EH (cell line): Measurements from ENCODE around the gene PPP2R2C.

ENCODE experiments used
- DNase-seq: peaks from one replicate; pipeline ENCODE4 v3.0.0-alpha.2; 2015; ENCODE audit warnings: low read depth

PPP2R2C gene

DNA sequence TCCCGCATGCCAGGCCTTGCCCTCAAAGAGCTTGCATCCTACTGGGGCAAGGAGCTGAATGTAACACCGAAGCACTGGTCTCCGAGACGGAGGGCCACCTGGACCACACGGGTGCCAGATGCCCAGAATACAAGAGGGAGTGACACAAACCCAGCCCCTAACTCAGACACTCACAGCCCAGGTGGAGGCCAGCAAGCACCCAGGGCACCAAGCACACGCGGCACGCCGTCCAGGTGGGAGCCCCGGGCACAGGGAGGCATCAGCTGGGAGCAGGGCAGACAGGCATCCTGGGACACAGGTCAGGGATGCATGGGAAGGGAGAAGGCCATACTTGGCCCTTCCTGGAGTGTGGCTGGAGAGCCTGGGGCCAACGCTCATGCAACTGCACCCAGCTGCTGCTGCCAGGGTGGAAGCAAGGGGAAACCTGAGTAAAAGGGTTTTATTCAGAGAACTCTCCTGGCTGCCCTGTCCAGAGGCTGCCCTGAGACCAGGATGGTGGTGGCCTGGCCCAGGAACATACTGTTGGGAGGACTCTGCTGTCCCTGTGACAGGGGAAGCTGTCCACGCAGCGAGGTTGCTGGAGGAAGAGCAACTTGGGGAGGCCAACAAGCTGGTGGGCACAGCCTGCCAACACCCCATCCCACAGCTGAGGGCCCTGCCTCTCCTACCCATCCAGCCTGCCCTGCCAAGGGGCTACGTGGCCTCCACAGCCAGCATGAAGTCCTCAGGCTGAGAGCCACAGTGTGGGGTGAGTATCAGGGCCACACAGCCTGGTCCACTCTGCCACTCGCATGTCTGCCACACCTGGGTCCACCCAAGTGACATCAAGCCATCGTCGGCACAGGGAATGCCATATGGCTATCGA lies 22.2 kb upstream of the PPP2R2C start:
- DNase-seq, result no peak

DNA sequence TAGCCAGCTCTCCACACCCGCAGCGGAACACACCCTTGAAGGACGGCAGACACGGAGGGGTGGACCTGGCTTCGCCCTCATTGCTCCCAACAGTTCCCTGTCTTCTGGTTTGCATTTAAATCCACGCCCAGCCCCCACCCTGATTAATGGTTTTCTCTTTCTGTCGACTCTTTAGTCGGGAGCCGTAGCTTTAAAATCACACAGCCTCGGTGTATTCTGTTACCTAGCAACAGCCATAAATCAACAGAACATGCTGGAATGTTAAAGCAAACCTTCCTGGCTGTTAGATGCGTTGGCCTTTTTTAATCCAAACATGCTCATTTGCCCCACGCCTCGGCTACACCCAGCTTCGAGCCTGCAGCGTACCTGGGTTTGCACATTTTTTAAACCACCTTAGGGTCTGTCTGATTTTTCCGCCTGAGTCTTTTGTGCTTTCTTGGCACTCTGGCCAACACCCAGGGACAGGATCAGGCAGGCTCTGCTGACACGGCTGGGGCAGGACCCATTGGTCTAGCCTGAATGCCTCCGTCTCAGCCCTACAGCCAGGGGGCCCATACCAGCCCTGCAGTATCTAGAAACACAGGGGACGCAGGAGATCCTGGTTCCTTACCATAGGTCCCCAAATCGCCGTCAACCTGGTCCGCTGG lies 21.4 kb upstream of the PPP2R2C start:
- DNase-seq, result peak; percentile 28

DNA sequence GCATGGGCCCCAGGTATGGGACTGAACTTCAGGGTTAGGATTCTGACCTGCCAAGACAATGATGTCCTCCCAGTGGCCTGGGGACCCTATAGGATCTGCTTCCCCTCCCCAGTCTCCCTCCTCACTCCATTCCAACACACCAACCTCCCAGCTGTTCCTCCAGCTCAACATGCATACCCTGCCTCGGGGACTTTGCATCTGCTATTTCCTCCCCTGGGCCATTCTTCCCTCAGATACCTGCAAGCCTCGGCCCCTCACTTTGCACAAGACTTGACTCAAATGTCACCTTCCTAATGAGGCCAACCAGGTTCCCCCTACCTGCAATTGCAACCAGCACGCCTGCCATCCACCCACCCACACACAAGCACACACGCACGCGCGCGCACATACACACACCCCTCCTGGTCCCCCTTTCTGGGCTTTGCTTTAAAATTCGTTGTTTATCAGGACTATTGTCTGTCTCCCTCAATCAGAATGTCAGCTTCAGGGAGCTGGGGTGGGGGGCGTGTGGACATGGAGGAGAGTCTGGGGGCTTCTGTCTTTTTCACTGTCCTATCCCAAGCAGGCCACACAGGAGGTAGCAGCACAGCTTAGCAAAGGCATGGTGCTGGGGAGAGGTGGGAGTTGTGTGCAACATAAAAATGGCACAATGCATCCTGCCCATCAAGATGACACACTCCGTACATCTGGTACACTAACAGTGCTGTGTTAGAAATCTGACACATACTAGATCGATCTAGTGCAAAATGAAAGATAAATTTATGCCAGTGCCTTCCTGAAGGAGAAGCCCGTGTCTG lies 20.6 kb upstream of the PPP2R2C start:
- no peak for DNase-seq

GRCh38 chr4:6492027-6492590 lies 19.7 kb upstream of the PPP2R2C start:
- no peak for DNase-seq

DNA sequence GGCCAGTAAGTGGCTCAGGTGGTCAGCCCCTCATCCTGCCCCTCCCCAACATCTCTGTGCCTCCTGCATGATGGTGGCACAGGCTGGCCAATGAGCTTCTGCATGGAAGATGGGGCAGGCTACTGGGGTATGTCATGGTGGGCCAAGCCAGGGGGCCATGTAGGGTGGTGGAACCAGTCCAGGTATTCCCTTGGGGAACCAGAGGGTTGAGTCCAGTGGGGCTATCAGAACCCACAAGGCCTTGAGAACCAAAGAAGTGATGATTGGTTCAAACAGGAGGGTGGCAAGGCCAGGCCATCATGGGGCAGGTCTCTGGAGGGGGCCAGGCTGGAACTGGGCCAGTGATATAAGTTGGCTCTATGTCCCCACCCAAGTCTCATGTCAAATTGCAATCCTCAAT lies 18.8 kb upstream of the PPP2R2C start:
- DNase-seq, result no peak

GRCh38 chr4:6489927-6490326 lies 17.5 kb upstream of the PPP2R2C start:
- DNase-seq, result no peak

DNA sequence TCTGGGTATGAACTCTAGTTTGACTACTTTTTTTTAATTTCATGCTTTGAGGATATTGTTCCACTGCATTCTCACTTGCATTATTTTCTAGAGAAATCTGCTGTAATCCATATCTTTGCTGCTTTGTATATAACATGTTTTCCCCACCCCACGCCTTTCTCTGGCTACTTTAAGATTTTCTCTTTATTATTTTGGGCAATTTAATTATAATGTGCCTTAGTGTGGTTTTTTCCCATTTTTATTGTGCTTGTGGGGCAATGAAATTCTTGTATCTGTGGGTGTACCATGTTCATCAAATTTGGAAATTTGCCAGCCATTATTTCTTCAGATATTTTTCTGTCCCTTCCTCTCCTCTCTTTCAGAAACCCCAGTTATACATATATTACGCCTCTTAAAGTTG lies 15.1 kb upstream of the PPP2R2C start:
- no peak for DNase-seq

- no peak for DNase-seq
Observed at GRCh38 chr4:6480534-6481088, 8.2 kb upstream of the PPP2R2C start.

GRCh38 chr4:6478546-6479220 lies 6.3 kb upstream of the PPP2R2C start:
- no peak for DNase-seq

GRCh38 chr4:6476893-6477292 lies 4.5 kb upstream of the PPP2R2C start:
- no peak for DNase-seq

- no peak for DNase-seq
Observed at GRCh38 chr4:6475492-6476020, 3.1 kb upstream of the PPP2R2C start.

DNA sequence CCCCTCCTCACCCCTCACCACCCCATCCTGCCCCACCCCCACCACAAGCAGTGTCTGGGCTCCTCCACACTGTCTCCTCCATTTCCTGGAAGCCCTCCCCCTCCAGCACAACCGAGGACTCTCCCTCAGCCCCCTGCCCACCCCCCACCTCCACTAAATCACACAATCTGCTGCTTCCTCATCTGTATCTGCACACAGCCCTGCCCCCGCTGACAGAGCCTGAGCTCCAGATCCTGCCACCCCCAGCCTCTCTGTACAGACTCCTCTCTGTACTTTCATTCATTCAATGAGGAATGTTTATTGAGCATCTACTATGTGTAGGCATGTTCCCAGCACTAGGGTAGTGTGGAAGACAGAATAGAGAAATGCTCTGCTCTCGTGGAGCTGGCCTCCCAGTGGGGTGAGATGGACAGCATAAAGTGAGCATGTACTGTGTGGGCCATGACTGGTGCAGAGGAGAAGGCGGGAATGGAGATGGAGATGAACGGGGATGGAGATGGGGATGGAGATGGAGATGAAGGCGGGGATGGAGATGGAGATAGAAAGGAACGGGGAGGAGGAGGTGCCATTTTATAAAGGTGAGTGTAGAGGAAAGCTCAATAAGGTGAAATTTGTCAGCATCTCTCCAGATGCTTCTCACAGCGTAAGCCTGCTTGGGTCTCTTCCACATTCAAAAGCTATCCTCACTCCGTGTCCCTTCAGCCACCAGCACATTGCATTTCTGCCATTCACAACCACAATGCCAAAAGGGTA lies 2.5 kb upstream of the PPP2R2C start:
- DNase-seq, result no peak

DNA sequence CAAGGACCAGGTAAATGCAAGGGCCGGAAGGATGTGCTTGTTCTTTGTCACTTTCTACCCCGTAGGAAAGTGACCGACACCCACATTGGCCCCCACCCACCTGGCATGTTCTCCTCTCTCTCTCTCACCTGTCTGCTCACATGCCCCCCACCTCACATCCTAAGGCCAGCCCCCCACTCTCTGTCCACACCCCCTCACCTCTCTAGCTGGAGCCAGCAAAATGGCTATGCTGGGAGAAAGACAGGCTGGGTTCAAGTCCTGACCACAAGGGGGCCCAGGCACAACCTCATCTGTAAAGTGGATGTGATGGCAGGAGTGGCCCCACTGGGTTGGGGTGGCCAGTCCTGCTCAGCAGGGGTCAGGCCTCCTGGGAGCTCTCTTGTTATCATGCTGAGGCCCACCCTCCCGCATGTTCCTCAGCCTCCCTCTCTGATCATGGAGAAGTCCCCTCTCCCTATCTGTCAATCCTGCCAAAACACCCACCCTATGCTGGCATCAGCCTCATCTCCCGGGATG lies 1.7 kb upstream of the PPP2R2C start:
- DNase-seq, result no peak

DNA sequence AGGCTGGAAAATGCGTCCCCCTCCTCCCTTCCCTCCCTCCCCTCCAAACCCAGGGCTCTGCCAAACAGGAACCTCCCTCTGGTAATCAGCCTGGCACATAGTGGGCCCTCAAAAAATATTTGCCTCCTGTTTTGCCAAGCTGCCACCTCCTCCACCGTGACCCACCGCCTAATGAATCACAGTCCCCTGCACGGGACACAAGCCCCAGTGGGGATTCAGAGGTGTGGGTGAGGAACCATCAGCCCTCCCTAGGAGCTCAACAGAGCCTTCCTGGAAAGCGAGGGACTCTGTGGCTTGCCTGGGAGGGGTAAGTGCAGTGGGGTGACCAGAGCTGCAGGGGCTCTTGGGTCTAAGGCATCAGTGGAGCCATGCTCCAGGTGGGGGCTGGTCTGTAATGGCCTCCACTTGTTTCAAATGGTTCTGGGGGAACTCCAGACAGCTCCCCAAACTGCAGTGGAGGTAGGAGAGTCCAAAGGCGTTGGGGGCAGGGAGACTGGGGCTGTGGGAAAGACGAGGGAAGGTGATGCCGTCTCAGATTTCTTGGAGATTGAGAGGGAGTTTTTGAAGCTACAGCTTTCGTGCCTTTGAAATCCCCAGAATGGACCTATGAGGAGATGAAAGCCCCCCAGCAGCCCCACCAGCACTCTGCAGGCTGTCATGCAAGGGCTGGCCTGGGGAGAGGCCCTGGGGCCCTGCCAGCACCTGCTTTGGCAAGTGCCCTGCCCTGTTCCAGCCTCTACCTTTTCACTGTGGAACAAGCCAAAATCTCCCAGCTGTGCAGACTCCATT lies 1.0 kb upstream of the PPP2R2C start:
- no peak for DNase-seq

GRCh38 chr4:6472008-6472386 lies 417 bp downstream of the PPP2R2C start:
- DNase-seq, result no peak

GRCh38 chr4:6471307-6472007 lies 957 bp downstream of the PPP2R2C start:
- DNase-seq, result no peak

GRCh38 chr4:6470502-6471306 lies 1.7 kb downstream of the PPP2R2C start:
- peak; percentile 64 for DNase-seq

- no peak for DNase-seq
Observed at GRCh38 chr4:6469898-6470501, 2.4 kb downstream of the PPP2R2C start.
